Measurements from ENCODE around the gene THUMPD2. TPM values are rescaled to one million over a fixed set of nuclear protein-coding genes. Genes with fewer than 3 reads are reported as not detected.
A peak's percentile ranks its signal among the peaks of the same experiment; 100 is the strongest.
"Not testable (repeated sequence)": the region's sequence is repeated elsewhere in the genome, so short reads cannot be mapped to it uniquely, and the experiment has no call there.

THUMPD2 gene, protein sequence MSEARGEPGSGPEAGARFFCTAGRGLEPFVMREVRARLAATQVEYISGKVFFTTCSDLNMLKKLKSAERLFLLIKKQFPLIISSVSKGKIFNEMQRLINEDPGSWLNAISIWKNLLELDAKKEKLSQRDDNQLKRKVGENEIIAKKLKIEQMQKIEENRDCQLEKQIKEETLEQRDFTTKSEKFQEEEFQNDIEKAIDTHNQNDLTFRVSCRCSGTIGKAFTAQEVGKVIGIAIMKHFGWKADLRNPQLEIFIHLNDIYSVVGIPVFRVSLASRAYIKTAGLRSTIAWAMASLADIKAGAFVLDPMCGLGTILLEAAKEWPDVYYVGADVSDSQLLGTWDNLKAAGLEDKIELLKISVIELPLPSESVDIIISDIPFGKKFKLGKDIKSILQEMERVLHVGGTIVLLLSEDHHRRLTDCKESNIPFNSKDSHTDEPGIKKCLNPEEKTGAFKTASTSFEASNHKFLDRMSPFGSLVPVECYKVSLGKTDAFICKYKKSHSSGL
- 10 to 100 TPM; 12.9 to 15.4 TPM for total RNA-seq

GRCh38 chr2:39778775-39779340 lies at the start of gene THUMPD2:
Gene THUMPD2, minus strand, starts transcription at chr2:39779258. Its CDS starts 19 bp downstream, at chr2:39779239.
- peaks cover 15% of the 10 kb centered on the region for H3K36me3 Mint-ChIP-seq

DNA sequence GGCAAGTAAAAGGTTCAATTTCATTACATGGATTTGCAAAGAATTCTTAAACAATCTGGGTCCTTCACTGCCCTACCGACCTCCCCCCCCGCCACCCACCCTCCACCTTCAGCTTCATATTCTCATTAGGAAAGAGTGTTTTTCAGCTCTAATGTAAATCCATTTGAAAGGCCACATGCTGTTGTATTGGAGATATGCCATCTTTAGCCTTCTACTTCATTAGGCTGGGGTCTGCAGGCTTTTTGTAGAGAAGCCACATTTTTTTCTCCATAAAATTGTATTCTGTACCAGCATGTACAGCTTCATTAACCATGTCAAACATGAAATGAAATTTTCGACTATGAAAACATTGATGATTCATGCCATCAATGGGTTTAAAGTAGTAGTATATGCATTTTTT lies 42.8 kb upstream of the THUMPD2 start:
- no peak for DNase-seq

More at GRCh38 chr2:39778775-39779340, at the start of gene THUMPD2:
- ATAC-seq (ENCODE audit: low read depth) (peak; percentile 90), DNase-seq (peak; percentile 84)
- no peaks in the 10 kb centered on the region for H3K9me3 Mint-ChIP-seq
- H3K27ac Mint-ChIP-seq, result peak within 1 kb of the TSS; percentile 91
- H3K27me3 Mint-ChIP-seq, result no peaks in the 10 kb centered on the region
- peak within 1 kb of the TSS; percentile 93 for H3K4me3 Mint-ChIP-seq
- peaks cover 32% of the 10 kb centered on the region for H3K4me1 Mint-ChIP-seq
- POLR2A ChIA-PET, result no interaction called here

DNA sequence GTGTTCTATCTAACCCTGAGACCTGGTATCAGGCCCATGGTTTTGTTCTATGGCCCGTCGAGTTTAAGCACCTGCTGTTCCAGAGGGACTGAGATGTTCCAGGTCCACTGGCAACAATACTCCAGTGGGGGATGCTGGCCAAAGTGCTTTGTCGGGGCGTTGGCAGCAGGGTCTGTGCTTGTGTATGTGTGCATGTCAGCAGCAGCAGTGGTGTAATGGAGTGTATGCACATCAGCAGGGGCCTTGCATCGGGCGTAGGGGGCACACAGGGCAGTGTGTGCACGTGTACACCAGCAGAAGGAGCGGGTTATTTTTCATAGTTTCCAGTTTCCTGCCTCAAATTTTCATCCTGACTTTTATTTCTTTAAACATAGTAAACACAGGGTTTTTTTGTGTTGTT lies 37.8 kb upstream of the THUMPD2 start:
- peaks cover 11% of the 10 kb centered on the region for H3K9me3 Mint-ChIP-seq
- DNase-seq (no peak), ATAC-seq (ENCODE audit: low read depth) (no peak)
- H3K4me1 Mint-ChIP-seq, result no peaks in the 10 kb centered on the region
- POLR2A ChIA-PET, result no interaction called here
- no peak overlapping the region for H3K27ac Mint-ChIP-seq
- H3K36me3 Mint-ChIP-seq, result no peaks in the 10 kb centered on the region
- H3K4me3 Mint-ChIP-seq, result no peak overlapping the region
- peaks cover 4% of the 10 kb centered on the region for H3K27me3 Mint-ChIP-seq

More for the DNA sequence above, 42.8 kb upstream of the THUMPD2 start:
- no peak overlapping the region for H3K4me3 Mint-ChIP-seq
- no peak overlapping the region for H3K27ac Mint-ChIP-seq
- no peaks in the 10 kb centered on the region for H3K36me3 Mint-ChIP-seq
- H3K27me3 Mint-ChIP-seq, result peaks cover 3% of the 10 kb centered on the region
- no peak for ATAC-seq (ENCODE audit: low read depth)
- H3K9me3 Mint-ChIP-seq, result no peaks in the 10 kb centered on the region
- H3K4me1 Mint-ChIP-seq, result no peaks in the 10 kb centered on the region
- POLR2A ChIA-PET, result no interaction called here

GRCh38 chr2:39816428-39816827 lies 37.4 kb upstream of the THUMPD2 start:
- no peak overlapping the region for H3K27ac Mint-ChIP-seq
- H3K4me1 Mint-ChIP-seq, result no peaks in the 10 kb centered on the region
- POLR2A ChIA-PET, result no interaction called here
- ATAC-seq (ENCODE audit: low read depth), result no peak
- peaks cover 7% of the 10 kb centered on the region for H3K27me3 Mint-ChIP-seq
- no peaks in the 10 kb centered on the region for H3K36me3 Mint-ChIP-seq
- no peak overlapping the region for H3K4me3 Mint-ChIP-seq
- peaks cover 11% of the 10 kb centered on the region for H3K9me3 Mint-ChIP-seq
- DNase-seq, result no peak

DNA sequence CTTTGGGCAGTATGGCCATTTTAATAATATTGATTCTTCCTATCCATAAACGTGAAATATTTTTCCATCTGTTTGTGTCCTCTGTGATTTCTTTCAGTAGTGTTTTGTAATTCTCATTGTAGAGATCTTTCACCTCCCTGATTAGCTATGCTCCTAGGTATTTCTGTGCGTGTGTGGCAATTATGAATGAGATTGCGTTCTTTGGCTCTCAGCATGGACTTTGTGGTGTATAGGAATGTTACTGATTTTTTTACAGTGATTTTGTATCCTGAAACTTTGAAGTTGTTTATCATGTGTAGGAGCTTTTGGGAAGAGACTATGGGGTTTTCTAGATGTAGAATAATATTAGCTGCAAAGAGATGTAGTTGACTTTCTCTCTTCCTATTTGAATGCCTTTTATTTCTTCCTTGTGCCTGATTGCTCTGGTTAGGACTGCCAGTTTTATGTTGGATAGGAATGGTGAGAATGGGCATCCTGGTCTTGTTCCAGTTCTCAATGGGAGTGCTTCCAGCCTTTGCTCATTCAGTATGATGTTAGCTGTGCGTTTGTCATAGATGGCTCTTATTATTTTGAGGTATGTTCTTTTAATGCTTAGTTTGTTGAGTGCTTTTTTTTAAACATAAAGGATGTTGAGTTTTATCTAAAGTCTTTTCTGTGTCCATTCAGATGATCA lies 27.0 kb upstream of the THUMPD2 start:
- Mint-ChIP-seq H3K27me3 (no peaks in the 10 kb centered on the region), H3K9me3 (peaks cover 23% of the 10 kb centered on the region), H3K36me3 (no peaks in the 10 kb centered on the region), H3K4me3 (no peak overlapping the region), H3K4me1 (no peaks in the 10 kb centered on the region), H3K27ac (no peak overlapping the region)
- DNase-seq, result no peak
- ATAC-seq (ENCODE audit: low read depth), result no peak
- POLR2A ChIA-PET, result no interaction called here

GRCh38 chr2:39803839-39804238 lies 24.8 kb upstream of the THUMPD2 start:
- DNase-seq (no peak), ATAC-seq (ENCODE audit: low read depth) (no peak)
- no peaks in the 10 kb centered on the region for H3K27me3 Mint-ChIP-seq
- POLR2A ChIA-PET, result no interaction called here
- no peak overlapping the region for H3K27ac Mint-ChIP-seq
- H3K4me1 Mint-ChIP-seq, result no peaks in the 10 kb centered on the region
- H3K4me3 Mint-ChIP-seq, result no peak overlapping the region
- H3K9me3 Mint-ChIP-seq, result peaks cover 21% of the 10 kb centered on the region
- no peaks in the 10 kb centered on the region for H3K36me3 Mint-ChIP-seq

DNA sequence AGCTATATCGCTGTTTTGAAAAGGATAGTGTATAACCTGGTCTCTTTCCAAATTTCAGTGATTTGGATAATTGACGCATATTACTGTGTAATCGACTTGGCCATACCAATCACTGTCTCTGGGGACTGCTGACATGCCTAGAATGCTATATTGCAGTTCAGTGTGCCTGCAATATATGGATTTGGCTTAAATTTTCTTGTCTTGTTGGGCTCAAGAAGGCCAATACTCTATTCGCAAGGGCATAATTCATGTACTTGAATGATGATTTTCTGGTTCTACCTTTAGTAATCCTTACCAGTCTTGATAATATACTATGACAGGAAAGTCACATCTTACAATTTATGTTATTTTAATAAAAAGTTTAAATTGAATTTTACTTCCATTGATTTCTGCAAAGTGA lies 21.7 kb upstream of the THUMPD2 start:
- DNase-seq (no peak), ATAC-seq (ENCODE audit: low read depth) (no peak)
- Mint-ChIP-seq H3K36me3 (no peaks in the 10 kb centered on the region), H3K9me3 (peaks cover 13% of the 10 kb centered on the region), H3K4me3 (no peak overlapping the region), H3K27me3 (no peaks in the 10 kb centered on the region), H3K27ac (no peak overlapping the region), H3K4me1 (no peaks in the 10 kb centered on the region)
- POLR2A ChIA-PET, result no interaction called here

DNA sequence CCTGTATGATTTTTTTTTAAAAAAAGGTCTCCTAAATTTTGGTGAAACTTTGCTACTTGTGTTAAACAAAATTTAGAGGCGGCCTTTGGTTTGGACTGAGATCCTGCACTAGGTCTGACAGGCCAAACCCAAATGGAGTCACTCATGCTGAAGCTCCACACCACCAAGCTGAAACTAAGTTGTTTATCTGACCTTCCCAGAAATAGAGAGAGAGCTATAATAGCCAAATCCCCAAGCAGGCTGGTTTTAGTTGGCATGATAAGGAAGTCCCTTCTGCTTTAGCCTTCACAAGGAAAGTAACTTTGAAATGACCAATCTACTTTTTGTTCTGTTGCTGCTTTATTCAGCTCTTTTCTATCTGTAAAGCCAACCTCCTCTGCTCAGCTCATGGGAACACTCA lies 17.1 kb upstream of the THUMPD2 start:
- no peaks in the 10 kb centered on the region for H3K36me3 Mint-ChIP-seq
- no peak overlapping the region for H3K27ac Mint-ChIP-seq
- POLR2A ChIA-PET, result no interaction called here
- DNase-seq (no peak), ATAC-seq (ENCODE audit: low read depth) (no peak)
- H3K27me3 Mint-ChIP-seq, result no peaks in the 10 kb centered on the region
- H3K9me3 Mint-ChIP-seq, result peaks cover 3% of the 10 kb centered on the region
- H3K4me3 Mint-ChIP-seq, result no peak overlapping the region
- H3K4me1 Mint-ChIP-seq, result no peaks in the 10 kb centered on the region

- not testable (repeated sequence) for H3K27me3 Mint-ChIP-seq; H3K27ac Mint-ChIP-seq; H3K4me1 Mint-ChIP-seq; H3K4me3 Mint-ChIP-seq; DNase-seq; H3K36me3 Mint-ChIP-seq; ATAC-seq (ENCODE audit: low read depth)
- POLR2A ChIA-PET, result interaction anchor here (0.7 kb wide), 1 partner anchor 505 kb away, joined by 3 read pairs; no protein-coding TSS in a partner anchor
- peaks cover 10% of the 10 kb centered on the region for H3K9me3 Mint-ChIP-seq
These were observed 11.3 kb upstream of the THUMPD2 start for GRCh38 chr2:39790216-39790818.

DNA sequence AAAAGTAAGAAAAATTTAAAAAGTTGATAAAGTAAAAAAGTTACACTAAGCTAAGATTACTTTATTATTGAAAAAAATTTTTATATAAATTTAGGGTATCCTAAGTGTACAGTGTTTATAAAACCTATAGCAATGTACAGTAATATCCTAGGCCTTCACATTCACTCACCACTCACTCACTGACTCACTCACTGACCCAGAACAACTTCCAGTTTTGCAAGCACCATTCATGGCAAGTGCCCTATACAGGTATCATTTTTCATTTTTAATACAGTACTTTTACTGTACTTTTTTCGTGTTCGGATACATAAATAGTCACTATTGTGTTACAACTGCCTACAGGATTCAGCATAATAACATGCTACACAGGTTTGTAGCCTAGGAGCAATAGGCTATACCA lies 8.9 kb upstream of the THUMPD2 start:
- DNase-seq, result no peak
- no peaks in the 10 kb centered on the region for H3K4me1 Mint-ChIP-seq
- ATAC-seq (ENCODE audit: low read depth), result no peak
- H3K9me3 Mint-ChIP-seq, result peaks cover 10% of the 10 kb centered on the region
- H3K4me3 Mint-ChIP-seq, result no peak overlapping the region
- POLR2A ChIA-PET, result no interaction called here
- peaks cover 7% of the 10 kb centered on the region for H3K27me3 Mint-ChIP-seq
- no peaks in the 10 kb centered on the region for H3K36me3 Mint-ChIP-seq
- H3K27ac Mint-ChIP-seq, result no peak overlapping the region

DNA sequence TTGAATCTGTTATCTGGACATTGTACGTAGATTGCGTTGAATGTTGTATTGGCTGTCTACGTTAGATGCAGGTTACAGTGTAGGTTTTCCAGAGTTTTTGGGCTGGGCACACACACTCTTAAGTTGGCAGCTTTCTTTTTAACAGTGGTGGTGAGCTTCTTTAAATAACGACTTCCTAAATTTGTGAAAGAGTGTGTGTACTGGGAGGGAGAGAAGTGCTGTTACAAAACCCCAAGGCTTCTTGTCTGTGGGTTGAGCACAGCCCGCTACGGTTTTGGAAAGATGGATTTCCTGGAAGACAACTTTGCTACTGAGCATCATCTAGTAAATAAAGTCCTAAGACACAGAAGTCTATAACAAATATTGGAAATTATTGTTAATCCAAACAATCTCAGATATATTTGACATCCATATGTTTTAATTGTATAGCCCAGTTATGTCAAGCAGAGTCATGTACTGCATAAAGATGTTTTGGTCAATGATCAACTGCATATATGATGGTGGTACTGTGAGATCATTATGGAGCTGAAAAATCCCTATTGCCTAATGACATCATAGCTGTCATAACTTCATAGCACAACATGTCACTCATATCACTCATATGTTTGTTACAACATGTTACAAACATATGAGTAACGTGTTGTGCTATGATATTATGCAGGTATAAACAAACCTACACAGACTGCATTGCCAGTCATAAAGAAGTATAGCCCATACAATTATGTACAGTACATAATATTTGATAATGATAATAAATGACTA lies 7.9 kb upstream of the THUMPD2 start:
- Mint-ChIP-seq H3K9me3 (peaks cover 10% of the 10 kb centered on the region), H3K36me3 (no peaks in the 10 kb centered on the region), H3K27ac (no peak overlapping the region), H3K4me1 (no peaks in the 10 kb centered on the region), H3K4me3 (no peak overlapping the region), H3K27me3 (peaks cover 7% of the 10 kb centered on the region)
- POLR2A ChIA-PET, result no interaction called here
- no peak for ATAC-seq (ENCODE audit: low read depth)
- no peak for DNase-seq

- H3K9me3 Mint-ChIP-seq, result no peaks in the 10 kb centered on the region
- no peak for DNase-seq
- H3K27me3 Mint-ChIP-seq, result peaks cover 7% of the 10 kb centered on the region
- POLR2A ChIA-PET, result no interaction called here
- H3K4me3 Mint-ChIP-seq, result no peak overlapping the region
- H3K4me1 Mint-ChIP-seq, result peaks cover 20% of the 10 kb centered on the region
- H3K36me3 Mint-ChIP-seq, result peaks cover 2% of the 10 kb centered on the region
- no peak for ATAC-seq (ENCODE audit: low read depth)
- no peak overlapping the region for H3K27ac Mint-ChIP-seq
These were observed 3.5 kb upstream of the THUMPD2 start for GRCh38 chr2:39782591-39782990.

DNA sequence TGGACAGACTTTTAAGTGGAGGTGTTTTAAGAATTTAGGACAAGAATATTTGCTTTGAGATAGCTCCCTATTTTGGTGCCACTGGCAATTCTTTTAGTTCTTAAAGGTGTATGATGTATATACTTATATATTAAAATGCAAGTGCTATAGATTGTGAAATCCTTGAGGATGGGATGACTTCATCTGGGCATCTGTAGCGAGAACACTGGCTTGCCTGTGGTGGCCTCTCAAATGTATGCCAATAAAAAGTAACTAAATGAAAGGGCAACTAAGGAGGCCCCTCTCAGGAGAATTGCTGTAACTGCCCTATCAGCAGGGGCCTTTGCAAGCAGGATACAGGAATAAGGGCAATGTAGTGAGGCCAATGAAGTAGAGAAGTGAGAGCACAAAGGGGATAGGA lies 2.6 kb upstream of the THUMPD2 start:
- Mint-ChIP-seq H3K27ac (no peak overlapping the region), H3K4me1 (peaks cover 25% of the 10 kb centered on the region), H3K36me3 (peaks cover 7% of the 10 kb centered on the region), H3K4me3 (no peak overlapping the region), H3K9me3 (no peaks in the 10 kb centered on the region), H3K27me3 (peaks cover 5% of the 10 kb centered on the region)
- no peak for ATAC-seq (ENCODE audit: low read depth)
- no peak for DNase-seq
- POLR2A ChIA-PET, result interaction anchor here (0.6 kb wide), 1 partner anchor 132 kb away, joined by 3 read pairs; no protein-coding TSS in a partner anchor
